SK-N-MC (cell line): Measurements from ENCODE around the gene FGA.

Experiments
- DNase-seq: peaks from one replicate; pipeline ENCODE4 v3.0.0-alpha.2; 2011; ENCODE audit warnings: low read depth, low spot score
- H3K27ac ChIP-seq: fragments of 200-600 bp; sonication (generic); 2 replicates; pipeline ENCODE4 v1.5.1; 2016; ENCODE audit warnings: mixed run types
- H3K36me3 ChIP-seq: fragments of 200-600 bp; sonication (generic); 2 replicates; pipeline ENCODE4 v1.6.1; 2017; ENCODE audit warnings: antibody characterized with exemption, low read length, mixed read lengths; ENCODE audit not compliant: insufficient read depth
- H3K4me3 ChIP-seq: fragments of 200-600 bp; sonication (generic); 2 replicates; pipeline ENCODE4 v1.5.1; 2016
- H3K9ac ChIP-seq: fragments of 200-600 bp; sonication (generic); 2 replicates; pipeline ENCODE4 v1.8.0; 2017; ENCODE audit warnings: mixed run types, mixed read lengths; ENCODE audit not compliant: insufficient read length
- H3K9me3 ChIP-seq: fragments of 200-600 bp; sonication (generic); 2 replicates; pipeline ENCODE4 v1.6.1; 2017; ENCODE audit warnings: low read depth, mild to moderate bottlenecking, antibody characterized with exemption, low read length, moderate library complexity, mixed read lengths
- EZH2 ChIP-seq: fragments of 200-600 bp; sonication (generic); IDR thresholded peaks from one replicate; pipeline ENCODE4 v1.6.1; 2017; ENCODE audit warnings: antibody characterized with exemption
- FOXP2 ChIP-seq: optimal IDR thresholded peaks from 2 replicates; pipeline ENCODE3; 2011; ENCODE audit warnings: mild to moderate bottlenecking, moderate library complexity; ENCODE audit not compliant: insufficient read depth; ENCODE audit errors: extremely low read length, control extremely low read depth
- POLR2AphosphoS5 ChIP-seq: IDR thresholded peaks from 2 replicates; pipeline ENCODE4 v1.6.1; 2012; ENCODE audit warnings: mild to moderate bottlenecking, low read depth, low read length, borderline replicate concordance

Gene FGA

DNA sequence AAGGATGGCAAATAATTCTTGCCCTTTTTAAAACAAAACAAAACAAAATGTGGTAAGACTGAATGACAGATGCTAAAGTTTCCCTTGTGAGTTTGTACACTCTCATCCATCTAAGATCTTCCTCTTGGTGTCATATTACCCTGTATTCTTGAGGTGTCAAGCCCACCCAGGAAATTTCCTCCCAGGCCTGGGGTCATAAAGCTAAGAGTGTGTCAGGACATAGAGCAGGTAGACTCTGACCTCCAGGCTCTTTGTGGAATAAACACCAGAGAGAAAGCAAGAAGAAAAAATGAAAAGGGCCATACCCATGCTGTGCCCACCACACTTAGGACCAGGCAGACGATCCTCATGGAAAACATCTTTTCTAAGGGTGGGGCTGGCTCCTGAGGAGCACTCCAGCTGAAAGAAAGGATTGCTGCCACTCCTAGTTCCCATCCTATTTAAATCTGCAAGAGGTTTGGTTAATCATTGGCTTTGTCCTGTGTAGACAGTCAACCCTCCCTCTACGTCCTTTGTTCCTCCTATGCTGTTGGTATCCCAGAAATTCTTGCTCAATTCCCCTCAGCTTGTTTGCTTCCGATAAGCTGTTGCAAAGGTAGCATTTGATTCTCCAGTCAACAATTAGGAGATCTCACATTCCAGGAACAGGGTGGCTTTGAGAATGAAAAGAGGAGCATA, at the start of gene FGA:
FGA (minus strand) TSS at position 414 of the 678 bp plus-strand sequence; CDS start at position 359, 55 bp downstream.
- Histone ChIP-seq H3K9me3 (no peaks in the 10 kb centered on the region), H3K9ac (no peak within 1 kb of the TSS), H3K36me3 (no peaks in the 10 kb centered on the region), H3K27ac (no peak within 1 kb of the TSS), H3K4me3 (no peak within 1 kb of the TSS)
- no peak for DNase-seq
- TF ChIP-seq POLR2AphosphoS5 (no peak), FOXP2 (no peak), EZH2 (no peak)

DNA sequence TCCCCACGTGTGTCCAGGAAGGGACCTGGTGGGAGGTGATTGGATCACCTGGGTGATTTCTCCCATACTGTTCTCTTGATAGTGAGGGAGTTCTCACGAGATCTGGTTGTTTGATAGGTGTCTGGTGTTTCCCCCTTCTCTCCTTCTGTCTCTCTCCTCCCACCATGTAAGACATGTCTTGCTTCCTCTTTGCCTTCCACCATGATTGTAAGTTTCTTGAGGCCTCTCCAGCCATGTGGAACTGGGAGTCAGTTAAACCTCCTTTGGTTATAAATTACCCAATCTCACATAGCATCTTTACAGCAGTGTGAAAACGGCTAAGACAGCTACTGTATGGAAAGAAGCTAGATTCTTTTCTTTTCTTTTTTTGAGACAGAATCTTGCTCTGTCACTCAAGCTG, 43.5 kb upstream of the FGA start:
- no peak for DNase-seq
- Histone ChIP-seq H3K9me3 (no peaks in the 10 kb centered on the region), H3K4me3 (no peak overlapping the region), H3K36me3 (no peaks in the 10 kb centered on the region), H3K27ac (no peak overlapping the region), H3K9ac (no peak overlapping the region)
- TF ChIP-seq POLR2AphosphoS5 (no peak), EZH2 (no peak), FOXP2 (no peak)

DNA sequence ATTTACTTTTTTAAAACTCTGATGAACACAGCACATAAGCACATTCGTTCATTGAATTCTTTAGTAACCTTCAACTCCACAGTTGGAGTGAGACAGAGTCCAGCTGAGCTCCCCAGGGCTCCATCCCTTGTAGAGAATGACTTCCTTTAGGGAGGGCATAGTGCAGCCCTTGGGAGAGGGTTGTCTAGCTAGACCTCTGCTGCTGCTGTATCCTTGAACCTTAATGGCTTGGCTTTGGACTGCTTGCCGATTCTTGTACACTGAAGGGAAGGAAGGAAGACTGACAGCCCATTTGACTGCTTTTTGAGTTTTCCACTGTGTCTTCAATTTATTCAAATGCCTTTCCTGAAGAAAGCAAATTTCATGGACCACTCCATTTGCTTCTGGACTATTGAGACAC, 41.3 kb upstream of the FGA start:
- Histone ChIP-seq H3K36me3 (no peaks in the 10 kb centered on the region), H3K27ac (no peak overlapping the region), H3K9me3 (no peaks in the 10 kb centered on the region), H3K9ac (no peak overlapping the region), H3K4me3 (no peak overlapping the region)
- no peak for TF ChIP-seq POLR2AphosphoS5
- TF ChIP-seq EZH2 = no peak
- TF ChIP-seq FOXP2 = no peak
- DNase-seq = no peak

DNA sequence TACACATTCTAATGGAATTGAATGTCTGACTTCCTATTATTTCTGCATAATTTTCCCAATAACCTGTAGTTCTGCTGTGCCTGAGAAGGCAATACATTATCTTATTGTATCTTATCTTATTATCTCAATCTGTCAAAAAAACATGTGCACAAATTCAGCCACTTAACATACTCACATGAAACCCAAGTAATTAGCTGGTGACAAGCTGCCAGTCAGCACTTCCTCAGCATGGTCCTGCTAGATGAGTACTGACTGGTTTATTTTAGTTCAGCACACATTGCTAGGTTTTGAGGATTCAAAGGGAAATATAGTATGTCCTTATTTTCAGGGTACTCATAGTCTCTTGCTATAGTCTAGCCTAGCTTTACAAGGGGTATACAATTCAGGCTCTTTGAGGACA, 39.8 kb upstream of the FGA start:
- H3K9me3 ChIP-seq = no peaks in the 10 kb centered on the region
- no peak overlapping the region for H3K9ac ChIP-seq
- DNase-seq = no peak
- no peak overlapping the region for H3K4me3 ChIP-seq
- TF ChIP-seq FOXP2 = no peak
- no peak for TF ChIP-seq EZH2
- no peak for TF ChIP-seq POLR2AphosphoS5
- no peak overlapping the region for H3K27ac ChIP-seq
- no peaks in the 10 kb centered on the region for H3K36me3 ChIP-seq

DNA sequence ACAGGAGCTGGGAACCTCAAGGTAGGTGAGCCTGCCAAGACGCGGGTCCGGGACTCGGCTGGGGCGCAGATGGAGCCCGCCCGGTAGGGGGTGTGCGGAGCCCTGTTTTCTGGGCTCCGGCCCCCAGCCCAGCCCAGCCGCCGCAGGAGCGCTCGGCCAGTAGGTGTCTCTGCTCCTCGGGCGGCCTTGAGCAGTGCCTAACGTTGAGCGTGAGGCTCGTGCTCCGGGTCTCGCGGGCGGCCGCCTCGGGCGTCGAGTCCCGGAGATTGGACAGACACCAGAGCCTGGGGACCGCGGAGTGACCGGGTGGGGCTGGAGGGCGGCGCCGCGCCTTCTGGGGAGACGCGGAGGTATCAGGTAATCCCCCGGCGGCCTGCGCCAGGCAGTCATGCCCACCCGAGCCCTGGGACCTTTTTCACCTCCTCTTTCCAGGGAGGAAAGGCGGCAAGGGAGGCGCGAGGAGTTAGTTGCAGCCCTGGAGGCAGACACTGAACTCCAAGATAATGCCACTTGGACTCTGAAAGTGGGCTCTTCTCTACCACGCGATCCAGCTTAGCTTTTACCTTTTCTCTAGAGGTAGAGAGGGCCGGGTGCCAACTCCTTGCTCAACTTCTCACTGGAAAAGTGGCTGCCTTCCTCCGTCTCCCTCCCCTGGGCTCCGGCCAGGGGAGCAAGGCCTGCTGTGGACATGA, 36.4 kb upstream of the FGA start:
- no peak overlapping the region for H3K27ac ChIP-seq
- no peak for TF ChIP-seq POLR2AphosphoS5
- TF ChIP-seq FOXP2 = no peak
- no peak for TF ChIP-seq EZH2
- no peaks in the 10 kb centered on the region for H3K36me3 ChIP-seq
- H3K9me3 ChIP-seq = no peaks in the 10 kb centered on the region
- no peak overlapping the region for H3K4me3 ChIP-seq
- DNase-seq = no peak
- H3K9ac ChIP-seq = no peak overlapping the region

DNA sequence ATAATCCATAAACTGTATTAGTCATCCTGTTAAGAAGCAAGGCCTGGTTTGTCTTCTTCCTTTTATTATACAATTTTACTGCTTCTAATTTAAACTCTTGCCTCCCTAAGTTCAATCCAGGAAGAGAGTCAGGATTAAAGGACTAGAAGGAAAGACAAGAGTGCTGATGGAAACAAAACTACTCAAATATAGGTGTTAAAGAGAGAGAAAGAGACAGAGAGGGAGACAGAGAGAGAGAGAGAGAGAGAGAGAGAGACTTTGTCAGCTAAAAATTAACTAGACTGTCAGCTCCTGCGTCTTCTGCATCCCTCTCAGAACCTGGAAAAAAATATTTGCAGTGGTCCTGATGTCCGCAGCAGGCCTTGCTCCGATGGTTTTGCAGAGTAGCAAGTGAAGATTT, 35.4 kb upstream of the FGA start:
- H3K36me3 ChIP-seq = no peaks in the 10 kb centered on the region

DNA sequence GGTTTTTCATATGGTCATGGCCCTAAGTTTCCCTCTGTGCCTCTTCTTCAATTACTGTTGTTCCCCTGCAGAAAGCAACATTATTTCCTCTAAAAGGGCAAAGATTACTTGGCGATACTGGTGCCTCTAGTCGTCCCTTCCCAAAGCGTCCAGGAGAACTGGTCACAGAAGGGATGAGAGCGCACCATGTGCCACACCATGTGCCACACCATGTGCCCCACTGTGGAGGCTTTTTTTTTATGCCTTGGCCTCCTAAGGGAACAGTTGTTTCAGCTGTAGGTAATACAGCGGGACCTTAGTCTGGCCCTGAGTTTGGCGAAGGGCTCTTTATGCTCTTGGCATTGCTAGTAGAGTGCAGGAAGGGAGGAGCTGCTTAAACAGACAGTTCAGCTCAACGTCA, 33.5 kb upstream of the FGA start:
- Histone ChIP-seq H3K4me3 (no peak overlapping the region), H3K27ac (no peak overlapping the region), H3K36me3 (no peaks in the 10 kb centered on the region), H3K9me3 (no peaks in the 10 kb centered on the region), H3K9ac (no peak overlapping the region)
- DNase-seq = no peak
- TF ChIP-seq FOXP2 (no peak), POLR2AphosphoS5 (no peak), EZH2 (no peak)

More for the DNA sequence above, 35.4 kb upstream of the FGA start:
- no peaks in the 10 kb centered on the region for H3K9me3 ChIP-seq
- H3K27ac ChIP-seq = no peak overlapping the region
- no peak overlapping the region for H3K4me3 ChIP-seq
- no peak overlapping the region for H3K9ac ChIP-seq
- DNase-seq = no peak
- no peak for TF ChIP-seq POLR2AphosphoS5
- TF ChIP-seq FOXP2 = no peak
- no peak for TF ChIP-seq EZH2

DNA sequence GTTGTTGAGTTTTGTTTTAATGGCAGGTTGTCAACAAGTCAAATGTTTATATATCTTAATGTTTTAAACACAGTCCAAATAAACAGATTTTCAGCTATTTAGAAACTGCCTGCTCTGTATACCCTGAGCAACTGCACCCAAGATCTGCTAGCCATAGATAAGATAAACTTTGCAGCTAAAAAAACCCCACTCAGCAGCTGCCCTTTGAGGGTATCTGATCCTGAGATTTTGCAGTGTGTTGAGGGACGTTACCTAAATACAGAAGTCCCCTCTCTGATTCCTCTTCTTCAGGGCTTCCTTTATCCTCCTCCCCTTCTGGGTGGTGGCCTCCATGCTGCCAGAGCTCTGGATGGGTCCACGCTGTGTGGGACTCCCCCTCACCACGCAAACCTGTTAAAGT, 32.9 kb upstream of the FGA start:
- no peak overlapping the region for H3K9ac ChIP-seq
- H3K27ac ChIP-seq = no peak overlapping the region
- no peak overlapping the region for H3K4me3 ChIP-seq
- no peaks in the 10 kb centered on the region for H3K9me3 ChIP-seq
- no peak for TF ChIP-seq FOXP2
- no peak for TF ChIP-seq POLR2AphosphoS5
- H3K36me3 ChIP-seq = no peaks in the 10 kb centered on the region
- no peak for DNase-seq
